CD4-positive, alpha-beta memory T cell (primary cell): Measurements from ENCODE around the gene TRIM3. TPM values are rescaled to one million over a fixed set of nuclear protein-coding genes. Genes with fewer than 3 reads are reported as not detected.

Source experiments
- CTCF ChIA-PET: fragments of 350-600 bp; sonication (Branson Sonifier 250); formaldehyde crosslinking; loops from one replicate; lab custom pipeline; 2021; ENCODE audit warnings: inconsistent platforms; ENCODE audit not compliant: partially characterized antibody; lab: Charles Lee
- POLR2A ChIA-PET: fragments of 350-600 bp; sonication (Branson Sonifier 250); formaldehyde crosslinking; loops from one replicate; lab custom pipeline; 2021; ENCODE audit not compliant: partially characterized antibody; lab: Charles Lee
- DNase-seq, 5 donors: peaks; one replicate each; pipeline versions ENCODE4 v3.0.0 to v3.0.0-alpha.2; 2020 to 2022; ENCODE audit warnings: mixed read lengths in 1 of 5
- H3K27ac ChIP-seq: one replicate; pipeline ENCODE4 v1.7.0; 2013; ENCODE audit warnings: low read depth, low read length
- H3K27me3 ChIP-seq: 2 replicates; pipeline ENCODE4 v1.7.0; 2013; ENCODE audit warnings: mild to moderate bottlenecking, low read length, moderate library complexity; ENCODE audit not compliant: insufficient read depth
- H3K36me3 ChIP-seq: 2 replicates; pipeline ENCODE4 v1.7.0; 2013; ENCODE audit warnings: mild to moderate bottlenecking, low read length, moderate library complexity; ENCODE audit not compliant: insufficient read depth
- H3K4me1 ChIP-seq: 2 replicates; pipeline ENCODE4 v1.7.0; 2013; ENCODE audit warnings: mild to moderate bottlenecking, low read length, moderate library complexity; ENCODE audit not compliant: insufficient read depth
- H3K4me3 ChIP-seq, 2 donors: one replicate each; pipeline ENCODE4 v1.7.0; 2013; ENCODE audit warnings: low read length in 2 of 2, mild to moderate bottlenecking in 1 of 2
- H3K9me3 ChIP-seq, 2 donors: one replicate each; pipeline ENCODE4 v1.7.0; 2013; ENCODE audit warnings: low read length in 2 of 2, control low read depth in 1 of 2; ENCODE audit not compliant: control insufficient read depth in 1 of 2
- H3K27ac Mint-ChIP-seq, 7 donors: one replicate each; pipeline ENCODE4 v1.8.0; 2020 to 2021; ENCODE audit warnings: mixed read lengths in 7 of 7, mild to moderate bottlenecking in 6 of 7, inconsistent platforms in 3 of 7, moderate library complexity in 3 of 7
- H3K27me3 Mint-ChIP-seq, 2 donors: one replicate each; pipeline ENCODE4 v1.8.0; 2020 to 2021; ENCODE audit warnings: mixed read lengths in 2 of 2
- H3K36me3 Mint-ChIP-seq, 2 donors: one replicate each; pipeline ENCODE4 v1.8.0; 2020 to 2021; ENCODE audit warnings: mixed read lengths in 2 of 2, inconsistent platforms in 1 of 2, mild to moderate bottlenecking in 1 of 2
- H3K4me1 Mint-ChIP-seq, 4 donors: one replicate each; pipeline ENCODE4 v1.8.0; 2020 to 2021; ENCODE audit warnings: mixed read lengths in 4 of 4, mild to moderate bottlenecking in 1 of 4
- H3K4me3 Mint-ChIP-seq, 8 donors: one replicate each; pipeline ENCODE4 v1.8.0; 2020 to 2021; ENCODE audit warnings: mixed read lengths in 8 of 8, mild to moderate bottlenecking in 7 of 8, moderate library complexity in 6 of 8, inconsistent platforms in 3 of 8
- H3K9me3 Mint-ChIP-seq, 8 donors: one replicate each; pipeline ENCODE4 v1.8.0; 2020 to 2021; ENCODE audit warnings: mixed read lengths in 8 of 8, mild to moderate bottlenecking in 5 of 8, inconsistent platforms in 3 of 8, moderate library complexity in 1 of 8
- intact Hi-C: fragments of 100-400 bp; cut with micrococcal nuclease; formaldehyde crosslinking; loops from one replicate; pipeline ENCODE4 v1.15.1; 2023
- polyA plus RNA-seq, 2 donors: library from polyadenylated mRNA; unstranded; fragments of 300-500 nt; fragmentation: Illumina TruSeq; gene quantifications; one replicate each; pipeline ENCODE4 v1.2.3, GENCODE V29; 2021
- total RNA-seq, 2 experiments: library from RNA; stranded (reverse); gene quantifications; one replicate each; pipeline ENCODE4 v1.2.3, GENCODE V29; 2021

The TRIM3 gene
- total and polyA plus RNA-seq, 4 experiments from 2014 or later: 1.2 to 23.1 (median 13.2) TPM

GRCh38 chr11:6417907-6418556 lies 55.7 kb downstream of the TRIM3 start:
- ChIA-PET CTCF (interaction anchor here (0.9 to 4.7 kb wide), 11 partner anchors 11 to 195 kb away, joined by 3 to 40 read pairs (median 5); partner anchors contain the start of genes HPX and SMPD1), POLR2A (interaction anchor here (1.1 to 16.3 kb wide), 9 partner anchors 8 to 265 kb away, joined by 3 to 503 read pairs (median 7); partner anchors contain the start of genes ARFIP2, FHIP1B, SMPD1 and TIMM10B)
- Histone ChIP-seq H3K9me3 (no peaks in the 10 kb centered on the region), H3K4me1 (peaks cover 61% of the 10 kb centered on the region), H3K36me3 (no peaks in the 10 kb centered on the region), H3K27me3 (no peaks in the 10 kb centered on the region), H3K27ac (peak overlapping the region; percentile 73), H3K4me3 (peak overlapping the region; percentile 43 to 74)
- peaks cover 0 to 2% of the 10 kb centered on the region in 2 donors for H3K36me3 Mint-ChIP-seq
- H3K9me3 Mint-ChIP-seq: no peaks in the 10 kb centered on the region
- no peak for DNase-seq
- H3K27me3 Mint-ChIP-seq: peaks cover 6 to 10% of the 10 kb centered on the region in 2 donors
- H3K4me1 Mint-ChIP-seq: peaks cover 9 to 12% (median 9%) of the 10 kb centered on the region in 4 donors
- intact Hi-C loops: loop anchor here (2.0 to 10.0 kb wide), 3 partner anchors 21 to 197 kb away; partner anchors contain the start of genes ARFIP2, TAF10, TIMM10B and TPP1
- H3K27ac Mint-ChIP-seq: no peak overlapping the region
- H3K4me3 Mint-ChIP-seq: no peak overlapping the region

DNA sequence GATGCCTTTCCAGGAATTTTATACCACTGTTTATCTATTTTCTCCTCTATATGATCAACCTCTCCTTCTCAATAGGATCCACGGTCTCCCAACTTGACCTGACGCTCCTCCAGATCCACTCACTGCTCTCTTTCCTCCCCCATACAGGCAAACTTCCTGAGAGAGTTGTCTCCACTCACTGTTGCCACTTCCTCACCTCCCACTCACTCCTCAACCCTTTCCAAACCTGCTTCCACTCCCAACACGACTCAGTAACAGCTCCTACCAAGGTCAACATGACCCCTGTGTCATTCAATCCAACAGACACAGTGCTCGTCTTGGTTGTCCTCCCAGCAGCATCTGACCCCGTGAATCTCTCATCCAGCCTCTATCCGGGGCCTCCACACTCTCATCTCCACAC lies 57.9 kb downstream of the TRIM3 start:
- H3K36me3 ChIP-seq: peaks cover 4% of the 10 kb centered on the region
- Mint-ChIP-seq H3K4me1 (peaks cover 11 to 18% (median 17%) of the 10 kb centered on the region in 4 donors), H3K9me3 (no peaks in the 10 kb centered on the region), H3K36me3 (peaks cover 0 to 3% of the 10 kb centered on the region in 2 donors), H3K27ac (no peak overlapping the region), H3K27me3 (peaks cover 1% of the 10 kb centered on the region in 2 donors), H3K4me3 (no peak overlapping the region)
- H3K9me3 ChIP-seq: no peaks in the 10 kb centered on the region
- DNase-seq: no peak
- peaks cover 71% of the 10 kb centered on the region for H3K4me1 ChIP-seq
- intact Hi-C loops: loop anchor here (10.0 kb wide), 1 partner anchor 199 kb away; the partner anchor contains the start of genes TAF10 and TPP1
- ChIA-PET POLR2A (interaction anchor here (16.3 kb wide), 1 partner anchor 19 kb away, joined by 503 read pairs; the partner anchor contains the start of gene SMPD1), CTCF (interaction anchor here (1.5 to 4.7 kb wide), 5 partner anchors 13 to 64 kb away, joined by 4 to 40 read pairs (median 22); partner anchors contain the start of genes HPX and SMPD1)
- H3K4me3 ChIP-seq: no peak overlapping the region
- no peaks in the 10 kb centered on the region for H3K27me3 ChIP-seq
- H3K27ac ChIP-seq: peak overlapping the region; percentile 1

- Mint-ChIP-seq H3K27ac (no peak overlapping the region), H3K9me3 (no peaks in the 10 kb centered on the region), H3K27me3 (no peaks in the 10 kb centered on the region), H3K36me3 (peaks cover 4 to 8% of the 10 kb centered on the region in 2 donors), H3K4me1 (peaks cover 13 to 20% (median 17%) of the 10 kb centered on the region in 4 donors), H3K4me3 (no peak overlapping the region)
- H3K4me3 ChIP-seq: no peak overlapping the region
- peaks cover 75% of the 10 kb centered on the region for H3K4me1 ChIP-seq
- no peak for DNase-seq
- intact Hi-C loops: loop anchor here (10.0 kb wide), 1 partner anchor 200 kb away; the partner anchor contains the start of genes TAF10 and TPP1
- H3K36me3 ChIP-seq: peaks cover 13% of the 10 kb centered on the region
- CTCF ChIA-PET: interaction anchor here (1.9 to 2.5 kb wide), 4 partner anchors 12 to 36 kb away, joined by 6 to 21 read pairs (median 17); no protein-coding TSS in a partner anchor
- H3K9me3 ChIP-seq: no peaks in the 10 kb centered on the region
- POLR2A ChIA-PET: interaction anchor here (1.5 to 16.3 kb wide), 2 partner anchors 19 to 36 kb away, joined by 11 to 503 read pairs; partner anchors contain the start of gene SMPD1
- no peaks in the 10 kb centered on the region for H3K27me3 ChIP-seq
- H3K27ac ChIP-seq: peak overlapping the region; percentile 13
These were observed 58.8 kb downstream of the TRIM3 start for GRCh38 chr11:6414874-6415328.

DNA sequence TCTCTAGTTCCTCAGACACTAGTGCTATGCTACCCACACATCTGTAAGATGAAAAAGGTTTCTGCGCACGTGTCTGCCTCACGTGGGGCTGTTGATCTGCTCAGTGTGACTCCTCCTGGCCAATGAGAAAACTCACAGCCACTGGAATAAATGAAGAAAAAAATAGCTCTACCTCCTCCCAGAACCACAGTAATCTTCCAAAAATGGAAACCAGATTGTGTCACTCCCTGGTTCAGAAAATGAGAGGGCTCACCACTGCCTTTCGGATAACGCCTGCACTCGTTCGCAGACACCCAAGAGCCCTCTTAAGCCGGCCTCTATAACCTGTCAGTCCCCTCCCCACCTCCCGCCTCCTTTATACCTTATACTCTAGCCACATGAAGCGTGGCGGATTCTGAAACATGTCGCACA lies 59.9 kb downstream of the TRIM3 start:
- Mint-ChIP-seq H3K27me3 (no peaks in the 10 kb centered on the region), H3K9me3 (no peaks in the 10 kb centered on the region), H3K36me3 (peaks cover 6 to 18% of the 10 kb centered on the region in 2 donors), H3K27ac (no peak overlapping the region), H3K4me3 (no peak overlapping the region), H3K4me1 (peaks cover 17 to 21% (median 20%) of the 10 kb centered on the region in 4 donors)
- peak overlapping the region in 1 of 2 donors; percentile 18 for H3K4me3 ChIP-seq
- H3K27me3 ChIP-seq: no peaks in the 10 kb centered on the region
- POLR2A ChIA-PET: interaction anchor here (0.5 to 16.3 kb wide), 7 partner anchors 10 to 330 kb away, joined by 3 to 503 read pairs (median 5); partner anchors contain the start of genes ARFIP2, SMPD1 and TIMM10B
- H3K9me3 ChIP-seq: no peaks in the 10 kb centered on the region
- peaks cover 17% of the 10 kb centered on the region for H3K36me3 ChIP-seq
- peaks cover 71% of the 10 kb centered on the region for H3K4me1 ChIP-seq
- intact Hi-C loops: loop anchor here (1.0 to 10.0 kb wide), 3 partner anchors 11 to 201 kb away; partner anchors contain the start of genes SMPD1, TAF10 and TPP1
- H3K27ac ChIP-seq: peak overlapping the region; percentile 13
- DNase-seq: peak; percentile 66 to 82 (median 73)
- CTCF ChIA-PET: interaction anchor here (0.8 to 2.5 kb wide), 10 partner anchors 11 to 333 kb away, joined by 3 to 21 read pairs (median 6); partner anchors contain the start of gene HPX

- Mint-ChIP-seq H3K4me3 (no peak overlapping the region), H3K36me3 (peaks cover 17 to 25% of the 10 kb centered on the region in 2 donors), H3K27me3 (no peaks in the 10 kb centered on the region), H3K4me1 (peaks cover 29 to 36% (median 32%) of the 10 kb centered on the region in 4 donors), H3K27ac (peak overlapping the region in 4 of 7 donors; percentile 7 to 68 (median 30)), H3K9me3 (no peaks in the 10 kb centered on the region)
- Histone ChIP-seq H3K36me3 (peaks cover 17% of the 10 kb centered on the region), H3K4me1 (peaks cover 70% of the 10 kb centered on the region), H3K27me3 (no peaks in the 10 kb centered on the region), H3K9me3 (no peaks in the 10 kb centered on the region), H3K4me3 (no peak overlapping the region), H3K27ac (no peak overlapping the region)
- CTCF ChIA-PET: interaction anchor here (0.7 to 1.4 kb wide), 5 partner anchors 9 to 58 kb away, joined by 3 to 6 read pairs (median 3); no protein-coding TSS in a partner anchor
- no peak for DNase-seq
- POLR2A ChIA-PET: interaction anchor here (16.3 kb wide), 1 partner anchor 15 kb away, joined by 503 read pairs; the partner anchor contains the start of gene SMPD1
- intact Hi-C loops: loop anchor here (10.0 kb wide), 1 partner anchor 203 kb away; the partner anchor contains the start of genes TAF10 and TPP1
These were observed 62.1 kb downstream of the TRIM3 start for GRCh38 chr11:6411594-6412031.

DNA sequence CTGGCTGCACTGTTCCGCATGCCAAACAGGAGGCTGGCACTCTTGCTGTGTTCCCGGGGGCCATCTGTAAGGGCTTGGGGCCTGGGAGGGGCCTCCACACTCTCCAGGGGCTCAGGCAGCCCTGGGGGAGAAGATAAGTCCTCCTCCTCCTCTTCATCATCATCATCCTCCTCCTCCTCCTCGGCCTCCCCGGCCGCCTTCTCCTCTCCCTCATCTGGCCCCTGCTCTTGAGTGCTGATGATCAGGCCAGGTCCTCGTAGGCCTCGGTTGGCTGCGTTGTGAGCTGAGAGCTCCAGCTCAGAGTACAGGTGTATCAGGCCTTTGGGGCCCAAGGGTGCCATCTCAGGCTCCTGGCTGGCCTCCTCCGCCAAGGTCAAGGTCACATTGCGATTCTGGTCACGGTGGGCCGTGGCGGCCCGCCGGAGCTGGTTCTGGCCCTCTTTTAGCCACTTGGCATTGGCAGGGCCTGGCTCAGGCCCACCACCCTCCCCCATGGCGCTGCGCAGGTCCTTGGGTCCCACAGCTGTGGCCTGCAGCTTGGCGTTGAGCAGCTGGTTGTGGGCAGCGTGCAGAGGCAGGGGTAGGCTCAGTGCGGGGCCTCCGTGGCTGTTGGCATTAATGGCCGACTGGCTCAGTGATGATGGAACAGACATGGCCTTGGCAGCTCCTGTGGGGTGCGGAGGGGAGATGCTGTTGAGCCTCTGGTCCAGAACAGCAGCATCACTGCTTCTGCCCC lies 62.9 kb downstream of the TRIM3 start:
- ChIA-PET CTCF (interaction anchor here (0.7 to 2.3 kb wide), 5 partner anchors 18 to 57 kb away, joined by 3 to 7 read pairs (median 4); no protein-coding TSS in a partner anchor), POLR2A (interaction anchor here (2.0 to 16.3 kb wide), 2 partner anchors 9 to 15 kb away, joined by 9 to 503 read pairs; partner anchors contain the start of genes APBB1 and SMPD1)
- Mint-ChIP-seq H3K9me3 (no peaks in the 10 kb centered on the region), H3K4me3 (peak overlapping the region in 1 of 8 donors; percentile 23), H3K27me3 (no peaks in the 10 kb centered on the region), H3K36me3 (peaks cover 17 to 27% of the 10 kb centered on the region in 2 donors), H3K4me1 (peaks cover 36 to 44% (median 39%) of the 10 kb centered on the region in 4 donors), H3K27ac (peak overlapping the region in 4 of 7 donors; percentile 22 to 80 (median 25))
- Histone ChIP-seq H3K36me3 (peaks cover 17% of the 10 kb centered on the region), H3K27me3 (no peaks in the 10 kb centered on the region), H3K27ac (no peak overlapping the region), H3K4me1 (peaks cover 70% of the 10 kb centered on the region), H3K9me3 (no peaks in the 10 kb centered on the region), H3K4me3 (no peak overlapping the region)
- intact Hi-C loops: loop anchor here (10.0 kb wide), 1 partner anchor 204 kb away; the partner anchor contains the start of genes TAF10 and TPP1
- no peak for DNase-seq
